ENCODE data around the gene TNS4. TPM values are rescaled to one million over a fixed set of nuclear protein-coding genes. Genes with fewer than 3 reads are reported as not detected.

The TNS4 gene
- total RNA-seq, 1 donor from 2014 or later: 0.78 TPM

DNA sequence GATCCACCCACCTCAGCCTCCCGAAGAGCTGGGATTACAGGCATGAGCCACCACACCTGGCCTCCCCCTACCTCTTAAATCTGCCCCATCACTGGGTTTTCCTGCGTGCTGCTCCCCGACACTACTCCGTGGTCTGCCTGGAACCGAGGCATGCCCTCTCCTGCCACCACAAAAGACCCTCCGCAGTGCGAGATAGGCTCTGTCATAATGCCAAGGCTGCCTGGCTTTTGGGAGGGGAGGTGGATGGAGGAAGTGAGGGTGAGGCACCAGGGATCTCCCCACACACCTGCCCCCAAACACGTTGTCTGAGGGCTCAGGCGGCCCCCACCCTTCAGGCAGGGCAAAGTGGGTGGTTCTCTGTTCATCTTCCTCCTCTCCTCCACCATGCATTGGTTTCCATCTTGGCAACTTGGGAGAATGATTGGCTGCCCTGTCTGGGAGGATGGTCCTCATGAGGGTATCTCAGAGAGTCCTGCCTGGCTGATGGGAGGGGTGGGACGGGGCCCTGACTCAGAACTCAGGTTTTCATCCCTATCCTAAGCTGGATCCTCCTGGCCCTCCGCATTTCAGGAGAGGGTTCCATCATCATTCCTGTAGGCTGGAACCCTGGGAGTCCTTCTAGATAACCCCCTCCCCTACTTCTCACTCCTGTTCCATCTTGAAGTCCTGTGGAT lies 35.0 kb downstream of the TNS4 start:
- Histone ChIP-seq H3K9me3 (no peaks in the 10 kb centered on the region), H3K36me3 (no peaks in the 10 kb centered on the region), H3K4me3 (no peak overlapping the region), H3K27ac (no peak overlapping the region), H3K4me1 (peaks cover 12% of the 10 kb centered on the region), H3K27me3 (no peaks in the 10 kb centered on the region)
- intact Hi-C loops (cut with DNase I): no loop called here
- DNase-seq: no peak
- no peak for TF ChIP-seq CTCF (IDR thresholded peaks at IDR 0.05)
- no peak for ATAC-seq

GRCh38 chr17:40464392-40464855 lies 37.0 kb downstream of the TNS4 start:
- peaks cover 16% of the 10 kb centered on the region for H3K4me1 ChIP-seq
- no peak for TF ChIP-seq CTCF (IDR thresholded peaks at IDR 0.05)
- intact Hi-C loops (cut with DNase I): no loop called here
- no peaks in the 10 kb centered on the region for H3K27me3 ChIP-seq
- no peaks in the 10 kb centered on the region for H3K9me3 ChIP-seq
- no peaks in the 10 kb centered on the region for H3K36me3 ChIP-seq
- no peak overlapping the region for H3K4me3 ChIP-seq
- DNase-seq (no peak), ATAC-seq (peak; percentile 5)
- no peak overlapping the region for H3K27ac ChIP-seq

DNA sequence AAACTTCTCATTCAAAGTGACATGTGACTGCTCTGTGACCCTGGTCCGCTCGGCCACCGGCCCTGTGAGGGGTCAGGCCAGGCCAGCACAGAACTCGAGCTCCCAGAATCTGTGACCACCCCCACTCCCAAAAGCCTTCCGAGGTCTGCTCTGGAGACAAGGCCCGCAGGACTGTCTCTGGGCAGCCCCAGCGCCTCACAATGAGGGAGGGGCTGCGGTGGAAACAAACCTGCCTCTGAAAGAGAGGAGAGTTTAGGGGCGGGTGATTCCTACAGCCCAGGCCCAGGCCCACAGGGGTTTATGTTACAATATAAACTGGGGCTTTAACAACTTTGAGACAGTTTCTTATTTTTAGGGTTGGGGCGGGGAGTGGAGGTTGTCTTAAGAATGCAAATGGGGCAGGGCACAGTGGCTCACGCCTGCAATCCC lies 38.3 kb downstream of the TNS4 start:
- Histone ChIP-seq H3K36me3 (no peaks in the 10 kb centered on the region), H3K27ac (no peak overlapping the region), H3K4me3 (no peak overlapping the region), H3K27me3 (no peaks in the 10 kb centered on the region), H3K9me3 (no peaks in the 10 kb centered on the region), H3K4me1 (peaks cover 23% of the 10 kb centered on the region)
- intact Hi-C loops (cut with DNase I): no loop called here
- no peak for TF ChIP-seq CTCF (IDR thresholded peaks at IDR 0.05)
- no peak for DNase-seq
- no peak for ATAC-seq

- Histone ChIP-seq H3K4me1 (peaks cover 29% of the 10 kb centered on the region), H3K36me3 (peaks cover 3% of the 10 kb centered on the region), H3K27ac (no peak overlapping the region), H3K9me3 (no peaks in the 10 kb centered on the region), H3K27me3 (no peaks in the 10 kb centered on the region), H3K4me3 (no peak overlapping the region)
- TF ChIP-seq CTCF (IDR thresholded peaks at IDR 0.05): no peak
- intact Hi-C loops (cut with DNase I): no loop called here
- DNase-seq: no peak
- no peak for ATAC-seq
Observed at GRCh38 chr17:40462343-40463121, 38.9 kb downstream of the TNS4 start.

DNA sequence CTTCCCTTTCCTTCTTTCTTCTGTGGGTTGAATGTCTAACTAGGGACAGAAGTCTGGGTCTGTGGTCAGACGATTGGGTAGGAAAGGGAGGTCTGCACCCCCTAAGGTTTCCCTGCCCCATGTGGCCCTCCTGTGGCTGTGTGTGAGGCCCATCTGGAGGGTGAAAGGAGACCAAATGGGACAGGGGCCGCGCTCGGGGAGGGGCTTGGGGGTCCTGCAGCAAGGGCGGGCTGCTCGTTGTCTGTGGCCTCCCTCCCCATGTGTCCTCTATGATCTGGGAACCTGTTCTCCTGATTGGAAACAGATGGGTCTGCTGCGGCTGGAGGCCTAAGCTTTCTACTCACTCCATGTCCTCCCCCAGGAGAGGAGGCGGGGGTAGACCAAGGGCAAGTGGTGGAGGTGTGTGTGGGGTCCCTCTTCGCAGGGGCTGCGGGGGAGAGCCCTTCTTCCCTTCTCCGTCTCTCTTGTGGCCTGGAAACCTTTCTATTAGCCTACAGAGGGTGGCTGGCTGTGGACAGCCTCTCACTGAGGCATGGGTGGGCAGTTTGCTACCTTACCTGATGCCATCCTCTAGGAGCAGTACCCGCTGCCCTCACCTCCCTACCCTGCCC lies 39.6 kb downstream of the TNS4 start:
- Histone ChIP-seq H3K27ac (peak overlapping the region; percentile 42), H3K9me3 (no peaks in the 10 kb centered on the region), H3K36me3 (peaks cover 10% of the 10 kb centered on the region), H3K4me1 (peaks cover 35% of the 10 kb centered on the region), H3K4me3 (no peak overlapping the region), H3K27me3 (no peaks in the 10 kb centered on the region)
- intact Hi-C loops (cut with DNase I): no loop called here
- TF ChIP-seq CTCF (IDR thresholded peaks at IDR 0.05): no peak
- ATAC-seq (no peak), DNase-seq (no peak)
